Liver (tissue), 9 donors: ENCODE data around the gene MRPL52. TPM values are rescaled to one million over a fixed set of nuclear protein-coding genes. Genes with fewer than 3 reads are reported as not detected.

Experiments used
- DNase-seq: peaks from one replicate; pipeline ENCODE4 v3.0.0-alpha.2; 2017; ENCODE audit warnings: low spot score
- H3K27ac ChIP-seq, 2 donors: one replicate each; pipeline ENCODE4 v1.7.0; 2013; ENCODE audit warnings: inconsistent platforms in 2 of 2, low read length in 2 of 2, control low read depth in 1 of 2, low read depth in 1 of 2, mild to moderate bottlenecking in 1 of 2
- H3K27me3 ChIP-seq, 4 donors: one replicate each; pipeline versions ENCODE4 v1.6.1 to v1.7.0; 2013; ENCODE audit warnings: low read length in 3 of 4, inconsistent platforms in 1 of 4, mild to moderate bottlenecking in 1 of 4, moderate library complexity in 1 of 4; ENCODE audit not compliant: control insufficient read depth in 4 of 4, insufficient read depth in 4 of 4
- H3K36me3 ChIP-seq, 4 donors: one replicate each; pipeline versions ENCODE4 v1.6.1 to v1.7.0; 2013; ENCODE audit warnings: low read length in 3 of 4, mild to moderate bottlenecking in 3 of 4, low read depth in 1 of 4, moderate library complexity in 1 of 4; ENCODE audit not compliant: control insufficient read depth in 4 of 4, insufficient read depth in 3 of 4
- H3K4me1 ChIP-seq, 4 donors: one replicate each; pipeline versions ENCODE4 v1.6.1 to v1.7.0; 2013; ENCODE audit warnings: low read length in 3 of 4, mild to moderate bottlenecking in 3 of 4, moderate library complexity in 1 of 4; ENCODE audit not compliant: control insufficient read depth in 4 of 4, insufficient read depth in 4 of 4
- H3K4me3 ChIP-seq, 3 donors: one replicate each; pipeline versions ENCODE4 v1.6.1 to v1.7.0; 2013; ENCODE audit warnings: low read length in 3 of 3, control low read depth in 1 of 3, low read depth in 1 of 3, mild to moderate bottlenecking in 1 of 3
- H3K9ac ChIP-seq, 2 donors: one replicate each; pipeline ENCODE4 v1.7.0; 2013; ENCODE audit warnings: low read length in 2 of 2, mild to moderate bottlenecking in 2 of 2, moderate library complexity in 2 of 2, control low read depth in 1 of 2, low read depth in 1 of 2
- H3K9me3 ChIP-seq, 4 donors: one replicate each; pipeline versions ENCODE4 v1.6.1 to v1.7.0; 2013; ENCODE audit warnings: low read length in 3 of 4; ENCODE audit not compliant: control insufficient read depth in 4 of 4
- ATF3 ChIP-seq: IDR thresholded peaks from 2 replicates; pipeline ENCODE4 v1.6.1; 2016; ENCODE audit warnings: antibody characterized with exemption
- CTCF ChIP-seq: fragments of 150-350 bp; IDR thresholded peaks from 2 replicates; pipeline ENCODE4 v1.5.1; 2017; ENCODE audit warnings: improper control_type of control experiment, low read depth, low read length; ENCODE audit not compliant: missing input control
- EGR1 ChIP-seq, 2 donors: IDR thresholded peaks; 2 replicates each; pipeline ENCODE4 v1.6.1; 2016 to 2018; ENCODE audit warnings: antibody characterized with exemption in 2 of 2, low read depth in 2 of 2
- GABPA ChIP-seq, 2 donors: IDR thresholded peaks in 1 of 2; conservative IDR thresholded peaks in 1 of 2; 2 replicates each; pipeline ENCODE4 v1.6.1; 2016; ENCODE audit warnings: antibody characterized with exemption in 2 of 2, mild to moderate bottlenecking in 1 of 2, moderate library complexity in 1 of 2
- HNF4A ChIP-seq, 2 donors: conservative IDR thresholded peaks; 2 replicates each; pipeline ENCODE4 v1.6.1; 2016; ENCODE audit warnings: antibody characterized with exemption in 2 of 2, mild to moderate bottlenecking in 2 of 2
- HNF4G ChIP-seq: IDR thresholded peaks from 2 replicates; pipeline ENCODE4 v1.6.1; 2016; ENCODE audit warnings: antibody characterized with exemption
- JUND ChIP-seq, 2 donors: IDR thresholded peaks; 2 replicates each; pipeline ENCODE4 v1.6.1; 2016; ENCODE audit warnings: antibody characterized with exemption in 2 of 2
- MAX ChIP-seq: IDR thresholded peaks from 2 replicates; pipeline ENCODE4 v1.6.1; 2016; ENCODE audit warnings: antibody characterized with exemption
- NR2F2 ChIP-seq: IDR thresholded peaks from 2 replicates; pipeline ENCODE4 v1.6.1; 2016; ENCODE audit warnings: antibody characterized with exemption
- RAD21 ChIP-seq, 2 donors: IDR thresholded peaks; 2 replicates each; pipeline ENCODE4 v1.6.1; 2016; ENCODE audit warnings: antibody characterized with exemption in 2 of 2, mild to moderate bottlenecking in 2 of 2
- RXRA ChIP-seq, 2 donors: IDR thresholded peaks; 2 replicates each; pipeline ENCODE4 v1.6.1; 2017 to 2018; ENCODE audit warnings: antibody characterized with exemption in 2 of 2, mild to moderate bottlenecking in 1 of 2
- SP1 ChIP-seq: IDR thresholded peaks from 2 replicates; pipeline ENCODE4 v1.6.1; 2018; ENCODE audit warnings: antibody characterized with exemption, mild to moderate bottlenecking
- YY1 ChIP-seq: IDR thresholded peaks from 2 replicates; pipeline ENCODE4 v1.6.1; 2016; ENCODE audit warnings: antibody characterized with exemption, mild to moderate bottlenecking
- WGBS: extraction: QIAGEN DNeasy Blood & Tissue Kit; methylation state at CpG from one replicate; pipeline ENCODE4 v1.1.7; 2013; 5-methylcytosine and 5-hydroxymethylcytosine counted together
- polyA plus RNA-seq, 2 donors: library from polyadenylated mRNA; stranded (reverse) in 1 of 2; unstranded in 1 of 2; fragments of 200-250 nt in 1 of 2; fragments of >200 nt in 1 of 2; fragmentation: Nextera tagmentation in 1 of 2; extraction: Ambion mirVana in 1 of 2; gene quantifications; one replicate each; pipeline versions ENCODE4 v1.2.1 to v1.2.3, GENCODE V29; 2013 to 2015
- total RNA-seq, 2 donors: library from RNA; depleted of rRNA; stranded (reverse); fragments of >200 nt; gene quantifications; one replicate each; pipeline ENCODE4 v1.2.3, GENCODE V29; 2014
- TF ChIP-seq, protein P1 (sequence below): IDR thresholded peaks from 2 replicates; pipeline ENCODE4 v1.6.1; 2016; ENCODE audit warnings: antibody characterized with exemption
- donor health status: healthy.
- donor health status: healthy.
- donor health status: healthy.
- donor health status: healthy.
- donor health status: healthy.

MRPL52 gene
- total RNA-seq (10 to 100 TPM in 1 of 2 donors, 1 to 10 TPM in 1; 9.1 to 19.1 TPM), polyA plus RNA-seq (100 to 1,000 TPM in 1 of 2 donors, 10 to 100 TPM in 1; 54.1 to 142 TPM)

DNA sequence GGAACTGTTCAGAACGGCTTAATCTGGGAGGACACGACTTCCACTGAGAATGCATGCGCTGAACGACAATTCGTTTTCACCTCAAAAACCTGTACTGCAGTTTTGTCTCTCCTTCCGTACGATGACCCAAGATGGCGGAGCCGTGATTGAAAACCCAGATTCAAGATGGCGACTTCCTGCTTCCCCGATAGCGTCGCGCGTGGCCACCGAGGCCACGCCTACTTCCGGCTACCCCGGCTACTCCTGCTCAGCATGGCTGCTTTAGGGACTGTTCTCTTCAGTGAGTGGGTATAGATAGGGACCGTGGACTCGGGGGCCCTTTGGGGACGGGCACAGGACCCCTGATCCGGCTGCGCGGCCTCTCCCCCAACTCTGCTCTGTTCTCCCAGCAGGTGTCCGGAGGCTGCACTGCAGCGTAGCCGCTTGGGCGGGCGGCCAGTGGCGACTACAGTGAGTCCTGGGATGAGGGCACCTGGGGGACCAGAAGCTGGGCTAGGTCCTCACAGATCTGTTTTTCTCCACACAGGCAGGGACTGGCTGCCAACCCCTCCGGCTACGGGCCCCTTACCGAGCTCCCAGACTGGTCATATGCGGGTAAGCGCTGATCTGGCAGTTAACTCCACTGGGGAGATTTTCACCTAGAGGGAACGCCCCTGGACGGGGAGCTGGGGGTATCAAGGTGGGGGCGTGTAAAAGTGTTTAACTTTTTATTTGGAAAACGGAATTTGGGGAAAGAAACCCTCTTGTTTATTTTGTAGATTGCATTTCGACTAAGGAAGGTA, at the start of gene MRPL52:
MRPL52 (plus strand) TSS at position 227 of the 782 bp plus-strand sequence; CDS start at position 253, 26 bp downstream.
- Histone ChIP-seq H3K9ac (peak within 1 kb of the TSS; percentile 44 to 68), H3K36me3 (peaks cover 3 to 11% (median 5%) of the 10 kb centered on the region in 4 donors), H3K9me3 (no peaks in the 10 kb centered on the region), H3K27me3 (no peaks in the 10 kb centered on the region), H3K4me3 (peak within 1 kb of the TSS; percentile 68 to 95 (median 94)), H3K4me1 (peaks cover 0 to 10% (median 8%) of the 10 kb centered on the region in 4 donors), H3K27ac (peak within 1 kb of the TSS; percentile 40 to 83)
- WGBS = under 1% methylated on average over 41 of the region's 41 CpGs
- peak; percentile 86 for DNase-seq
- peak; percentile 100 for TF ChIP-seq YY1
- no peak for TF ChIP-seq HNF4G
- peak in 1 of 2 donors; percentile 24 for TF ChIP-seq RAD21 (IDR thresholded peaks at IDR 0.05)
- peak in 1 of 2 donors; percentile 22 for TF ChIP-seq HNF4A (conservative IDR thresholded peaks at IDR 0.05)
- peak; percentile 74 to 93 for TF ChIP-seq GABPA (IDR thresholded peaks at IDR 0.05 in 1 of 2, conservative IDR thresholded peaks at IDR 0.05 in 1 of 2)
- TF ChIP-seq MAX = peak; percentile 88
- TF ChIP-seq EGR1 (IDR thresholded peaks at IDR 0.05; ENCODE audit: low read depth in 2 of 2) = peak; percentile 54 to 63
- TF ChIP-seq SP1 = peak; percentile 61
- TF ChIP-seq RXRA (IDR thresholded peaks at IDR 0.05) = peak; percentile 32 to 59
- no peak for TF ChIP-seq CTCF
- peak; percentile 22 for TF ChIP-seq ATF3
- TF ChIP-seq JUND (IDR thresholded peaks at IDR 0.05) = no peak
- TF ChIP-seq, protein P1, sequence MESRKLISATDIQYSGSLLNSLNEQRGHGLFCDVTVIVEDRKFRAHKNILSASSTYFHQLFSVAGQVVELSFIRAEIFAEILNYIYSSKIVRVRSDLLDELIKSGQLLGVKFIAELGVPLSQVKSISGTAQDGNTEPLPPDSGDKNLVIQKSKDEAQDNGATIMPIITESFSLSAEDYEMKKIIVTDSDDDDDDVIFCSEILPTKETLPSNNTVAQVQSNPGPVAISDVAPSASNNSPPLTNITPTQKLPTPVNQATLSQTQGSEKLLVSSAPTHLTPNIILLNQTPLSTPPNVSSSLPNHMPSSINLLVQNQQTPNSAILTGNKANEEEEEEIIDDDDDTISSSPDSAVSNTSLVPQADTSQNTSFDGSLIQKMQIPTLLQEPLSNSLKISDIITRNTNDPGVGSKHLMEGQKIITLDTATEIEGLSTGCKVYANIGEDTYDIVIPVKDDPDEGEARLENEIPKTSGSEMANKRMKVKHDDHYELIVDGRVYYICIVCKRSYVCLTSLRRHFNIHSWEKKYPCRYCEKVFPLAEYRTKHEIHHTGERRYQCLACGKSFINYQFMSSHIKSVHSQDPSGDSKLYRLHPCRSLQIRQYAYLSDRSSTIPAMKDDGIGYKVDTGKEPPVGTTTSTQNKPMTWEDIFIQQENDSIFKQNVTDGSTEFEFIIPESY = peak; percentile 91
- no peak for TF ChIP-seq NR2F2

GRCh38 chr14:22780105-22780679, 49.5 kb upstream of the MRPL52 start:
- Histone ChIP-seq H3K9ac (no peak overlapping the region), H3K36me3 (peaks cover 0 to 5% (median 3%) of the 10 kb centered on the region in 4 donors), H3K9me3 (no peaks in the 10 kb centered on the region), H3K27me3 (no peaks in the 10 kb centered on the region), H3K4me1 (peaks cover 0 to 2% (median 0%) of the 10 kb centered on the region in 4 donors), H3K4me3 (no peak overlapping the region), H3K27ac (no peak overlapping the region)
- no peak for TF ChIP-seq SP1
- no peak for TF ChIP-seq ATF3
- TF ChIP-seq RAD21 (IDR thresholded peaks at IDR 0.05) = no peak
- TF ChIP-seq EGR1 (IDR thresholded peaks at IDR 0.05; ENCODE audit: low read depth in 2 of 2) = no peak
- no peak for TF ChIP-seq HNF4G
- TF ChIP-seq CTCF = no peak
- DNase-seq = no peak
- 75% methylated on average over 2 of the region's 2 CpGs for WGBS
